Measurements from ENCODE around the gene TERT.

The TERT gene

GRCh38 chr5:1320436-1321344, 25.8 kb upstream of the TERT start:
- H3K4me3 ChIP-seq (ENCODE audit: insufficient read depth, low read length, poor library complexity, severe bottlenecking) = no peak overlapping the region
- H2AFZ ChIP-seq (ENCODE audit: low read depth, low read length, severe bottlenecking) = no peak overlapping the region
- no peaks in the 10 kb centered on the region for H3K9me3 ChIP-seq (ENCODE audit: insufficient read depth, low read length)
- no peak overlapping the region for H3K9ac ChIP-seq (ENCODE audit: low read length)
- TF ChIP-seq CTCF (IDR thresholded peaks at IDR 0.05; ENCODE audit: insufficient read depth, low read length, poor library complexity, severe bottlenecking) (no peak), EZH2phosphoT487 (conservative IDR thresholded peaks at IDR 0.05; ENCODE audit: low read length) (no peak)
- peaks cover 21% of the 10 kb centered on the region; the same call in 1 of the 2 replicates for H3K36me3 ChIP-seq (ENCODE audit: low read length)
- no peaks in the 10 kb centered on the region for H4K20me1 ChIP-seq (ENCODE audit: low read depth, low read length)
- H3K79me2 ChIP-seq (ENCODE audit: insufficient read depth, low read length) = no peaks in the 10 kb centered on the region; the same call in 1 of the 2 replicates
- no peaks in the 10 kb centered on the region for H3K27me3 ChIP-seq (ENCODE audit: low read length)
- no peak overlapping the region for H3K27ac ChIP-seq (ENCODE audit: low read depth, low read length)
- H3F3A ChIP-seq (ENCODE audit: insufficient read depth) = peaks cover 27% of the 10 kb centered on the region
- no peaks in the 10 kb centered on the region for H3K9me2 ChIP-seq (replicated peaks; ENCODE audit: insufficient read depth, low read length)
- H3K4me2 ChIP-seq (ENCODE audit: low read depth, low read length, poor library complexity, severe bottlenecking) = no peak overlapping the region

- Histone ChIP-seq H3K27me3 (ENCODE audit: low read length) (no peaks in the 10 kb centered on the region), H3K79me2 (ENCODE audit: insufficient read depth, low read length) (no peaks in the 10 kb centered on the region; the same call in 1 of the 2 replicates), H3K9ac (ENCODE audit: low read length) (no peak overlapping the region), H4K20me1 (ENCODE audit: low read depth, low read length) (no peaks in the 10 kb centered on the region), H3K9me3 (ENCODE audit: insufficient read depth, low read length) (no peaks in the 10 kb centered on the region), H3K9me2 (replicated peaks; ENCODE audit: insufficient read depth, low read length) (no peaks in the 10 kb centered on the region), H3K36me3 (ENCODE audit: low read length) (peaks cover 16% of the 10 kb centered on the region; the same call in 1 of the 2 replicates), H3K4me3 (ENCODE audit: insufficient read depth, low read length, poor library complexity, severe bottlenecking) (no peak overlapping the region), H2AFZ (ENCODE audit: low read depth, low read length, severe bottlenecking) (no peak overlapping the region), H3F3A (ENCODE audit: insufficient read depth) (peaks cover 37% of the 10 kb centered on the region), H3K27ac (ENCODE audit: low read depth, low read length) (peak overlapping the region; percentile 16; the same call in 1 of the 2 replicates), H3K4me2 (ENCODE audit: low read depth, low read length, poor library complexity, severe bottlenecking) (no peak overlapping the region)
- TF ChIP-seq EZH2phosphoT487 (conservative IDR thresholded peaks at IDR 0.05; ENCODE audit: low read length) (no peak), CTCF (IDR thresholded peaks at IDR 0.05; ENCODE audit: insufficient read depth, low read length, poor library complexity, severe bottlenecking) (no peak)
Observed at GRCh38 chr5:1319436-1320256, 24.8 kb upstream of the TERT start.

GRCh38 chr5:1318659-1319251, 23.9 kb upstream of the TERT start:
- no peak overlapping the region for H3K4me3 ChIP-seq (ENCODE audit: insufficient read depth, low read length, poor library complexity, severe bottlenecking)
- H3K9me3 ChIP-seq (ENCODE audit: insufficient read depth, low read length) = no peaks in the 10 kb centered on the region
- peaks cover 46% of the 10 kb centered on the region for H3F3A ChIP-seq (ENCODE audit: insufficient read depth)
- no peaks in the 10 kb centered on the region for H3K27me3 ChIP-seq (ENCODE audit: low read length)
- no peaks in the 10 kb centered on the region for H3K9me2 ChIP-seq (replicated peaks; ENCODE audit: insufficient read depth, low read length)
- H3K27ac ChIP-seq (ENCODE audit: low read depth, low read length) = peak overlapping the region; percentile 97; the same call in 1 of the 2 replicates
- TF ChIP-seq CTCF (IDR thresholded peaks at IDR 0.05; ENCODE audit: insufficient read depth, low read length, poor library complexity, severe bottlenecking) = no peak
- TF ChIP-seq EZH2phosphoT487 (conservative IDR thresholded peaks at IDR 0.05; ENCODE audit: low read length) = no peak
- H3K79me2 ChIP-seq (ENCODE audit: insufficient read depth, low read length) = no peaks in the 10 kb centered on the region; the same call in 1 of the 2 replicates
- H2AFZ ChIP-seq (ENCODE audit: low read depth, low read length, severe bottlenecking) = no peak overlapping the region
- no peak overlapping the region for H3K4me2 ChIP-seq (ENCODE audit: low read depth, low read length, poor library complexity, severe bottlenecking)
- no peak overlapping the region for H3K9ac ChIP-seq (ENCODE audit: low read length)
- peaks cover 16% of the 10 kb centered on the region; the same call in 1 of the 2 replicates for H3K36me3 ChIP-seq (ENCODE audit: low read length)
- no peaks in the 10 kb centered on the region for H4K20me1 ChIP-seq (ENCODE audit: low read depth, low read length)
